GM19023 (cell line): Measurements from ENCODE around the gene PRDM2.
"Not testable (repeated sequence)": the region's sequence is repeated elsewhere in the genome, so short reads cannot be mapped to it uniquely, and the experiment has no call there.

Experiments used
- ATAC-seq: cut with Tn5 transposase; IDR thresholded peaks from one replicate; pipeline ENCODE4 v1.9.1; 2021; ENCODE audit warnings: mild to moderate bottlenecking, moderate library complexity; ENCODE audit not compliant: unreplicated experiment

PRDM2 gene, protein sequence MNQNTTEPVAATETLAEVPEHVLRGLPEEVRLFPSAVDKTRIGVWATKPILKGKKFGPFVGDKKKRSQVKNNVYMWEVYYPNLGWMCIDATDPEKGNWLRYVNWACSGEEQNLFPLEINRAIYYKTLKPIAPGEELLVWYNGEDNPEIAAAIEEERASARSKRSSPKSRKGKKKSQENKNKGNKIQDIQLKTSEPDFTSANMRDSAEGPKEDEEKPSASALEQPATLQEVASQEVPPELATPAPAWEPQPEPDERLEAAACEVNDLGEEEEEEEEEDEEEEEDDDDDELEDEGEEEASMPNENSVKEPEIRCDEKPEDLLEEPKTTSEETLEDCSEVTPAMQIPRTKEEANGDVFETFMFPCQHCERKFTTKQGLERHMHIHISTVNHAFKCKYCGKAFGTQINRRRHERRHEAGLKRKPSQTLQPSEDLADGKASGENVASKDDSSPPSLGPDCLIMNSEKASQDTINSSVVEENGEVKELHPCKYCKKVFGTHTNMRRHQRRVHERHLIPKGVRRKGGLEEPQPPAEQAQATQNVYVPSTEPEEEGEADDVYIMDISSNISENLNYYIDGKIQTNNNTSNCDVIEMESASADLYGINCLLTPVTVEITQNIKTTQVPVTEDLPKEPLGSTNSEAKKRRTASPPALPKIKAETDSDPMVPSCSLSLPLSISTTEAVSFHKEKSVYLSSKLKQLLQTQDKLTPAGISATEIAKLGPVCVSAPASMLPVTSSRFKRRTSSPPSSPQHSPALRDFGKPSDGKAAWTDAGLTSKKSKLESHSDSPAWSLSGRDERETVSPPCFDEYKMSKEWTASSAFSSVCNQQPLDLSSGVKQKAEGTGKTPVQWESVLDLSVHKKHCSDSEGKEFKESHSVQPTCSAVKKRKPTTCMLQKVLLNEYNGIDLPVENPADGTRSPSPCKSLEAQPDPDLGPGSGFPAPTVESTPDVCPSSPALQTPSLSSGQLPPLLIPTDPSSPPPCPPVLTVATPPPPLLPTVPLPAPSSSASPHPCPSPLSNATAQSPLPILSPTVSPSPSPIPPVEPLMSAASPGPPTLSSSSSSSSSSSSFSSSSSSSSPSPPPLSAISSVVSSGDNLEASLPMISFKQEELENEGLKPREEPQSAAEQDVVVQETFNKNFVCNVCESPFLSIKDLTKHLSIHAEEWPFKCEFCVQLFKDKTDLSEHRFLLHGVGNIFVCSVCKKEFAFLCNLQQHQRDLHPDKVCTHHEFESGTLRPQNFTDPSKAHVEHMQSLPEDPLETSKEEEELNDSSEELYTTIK (N-terminal part only)

DNA sequence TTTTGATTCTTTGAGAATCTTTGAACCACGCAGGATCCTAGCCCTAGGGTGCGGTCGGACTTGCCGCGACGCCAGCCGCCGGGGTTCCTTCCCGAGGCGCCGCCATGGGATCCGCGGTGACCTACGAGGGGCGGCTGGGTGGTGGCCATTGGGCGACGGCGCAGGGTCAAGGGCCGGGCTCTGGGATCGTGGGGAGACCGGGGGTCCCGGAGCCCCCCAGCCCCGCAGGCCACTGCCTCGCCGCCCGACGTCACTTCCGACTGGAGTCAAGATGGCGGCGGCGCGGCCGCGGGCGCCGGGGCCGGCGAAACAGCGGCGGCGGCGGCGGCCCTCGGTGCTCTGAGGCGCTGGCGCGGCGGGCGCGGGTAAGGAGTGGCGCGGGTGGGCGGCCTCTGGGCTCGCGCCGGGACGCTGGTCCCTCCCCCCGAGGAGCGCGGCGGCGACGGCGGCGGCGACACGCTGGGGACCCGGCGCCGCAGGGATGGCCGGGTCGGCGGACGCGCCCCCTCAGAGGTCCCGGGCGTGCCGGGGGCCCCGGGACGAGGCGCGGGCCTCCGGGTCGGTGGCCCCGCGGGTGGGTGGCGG, at the start of gene PRDM2:
PRDM2 (plus strand) TSS at position 253 of the 585 bp plus-strand sequence. CDS start 15,418 bp downstream, outside the sequence.
- ATAC-seq: peak; percentile 36

DNA sequence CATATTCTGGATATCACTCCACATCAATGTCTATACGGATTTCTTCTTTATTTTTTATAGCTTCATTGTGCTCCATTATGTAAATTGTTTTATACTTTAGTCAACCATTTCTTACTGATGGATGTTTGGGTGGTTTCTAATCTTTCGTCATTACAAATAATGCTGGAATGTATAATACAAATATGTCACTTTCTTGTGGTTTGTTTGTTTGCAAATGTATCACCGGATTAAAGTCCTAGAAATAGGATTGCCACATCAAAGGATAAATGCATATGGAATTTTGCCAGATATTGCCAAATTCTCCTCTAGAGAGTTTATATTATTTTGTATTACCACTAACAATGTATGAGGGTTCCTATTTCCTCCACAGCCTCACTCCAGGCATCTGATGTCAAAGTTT, 48.7 kb upstream of the PRDM2 start:
- no peak for ATAC-seq

DNA sequence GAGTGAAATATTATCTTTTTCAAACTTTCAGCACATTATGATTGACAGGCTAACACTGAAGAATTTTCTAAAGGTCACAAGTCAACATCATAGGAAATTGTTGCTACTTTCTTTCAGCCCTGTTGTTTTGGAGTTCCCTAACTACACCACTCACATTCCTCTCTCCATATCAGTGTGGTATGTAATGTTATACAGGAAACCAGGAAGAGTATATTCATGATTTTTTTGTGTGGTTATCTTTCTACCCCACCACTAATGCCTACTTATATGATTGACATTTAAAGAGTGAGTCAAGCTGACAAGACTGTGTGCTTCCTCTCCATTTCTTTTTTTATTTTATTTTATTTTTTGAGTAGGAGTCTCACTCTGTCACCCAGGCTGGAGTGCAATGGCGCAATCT, 47.8 kb upstream of the PRDM2 start:
- no peak for ATAC-seq

DNA sequence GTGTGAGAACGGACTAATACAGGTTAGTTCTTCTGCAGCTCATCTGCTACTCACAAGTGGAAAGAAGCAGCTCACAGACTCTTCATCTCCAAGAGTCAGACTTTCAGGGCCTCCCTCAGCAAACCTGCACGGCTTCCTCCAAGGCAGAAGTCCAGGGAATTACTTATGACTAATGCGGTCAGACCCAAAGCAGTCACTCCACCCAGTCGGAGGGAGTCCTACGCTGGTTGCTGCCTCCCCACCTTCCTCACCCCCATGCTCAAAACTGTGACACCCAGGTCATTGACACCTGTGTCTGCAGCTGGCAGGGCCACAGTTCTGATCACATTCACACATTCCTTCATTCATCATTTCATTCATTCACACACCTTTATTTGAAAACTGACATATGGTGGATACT, 38.4 kb upstream of the PRDM2 start:
- ATAC-seq: no peak

DNA sequence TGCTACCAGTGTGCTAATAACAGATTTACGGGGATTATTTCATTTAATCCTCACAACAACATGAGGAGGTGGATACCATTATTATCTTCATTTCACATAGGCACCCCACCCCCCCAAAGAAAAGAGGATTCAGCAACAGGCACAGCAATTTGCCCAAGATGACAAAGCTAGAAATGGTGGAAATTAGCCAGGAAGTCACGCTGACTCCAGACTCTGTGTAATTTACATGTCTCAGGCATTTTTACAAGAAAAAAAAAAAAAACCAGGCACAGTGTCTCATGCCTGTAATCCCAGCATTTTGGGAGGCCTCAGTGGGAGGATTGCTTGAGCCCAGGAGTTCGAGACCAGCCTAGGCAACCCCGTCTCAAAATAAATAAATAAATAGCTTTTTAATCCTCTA, 37.5 kb upstream of the PRDM2 start:
- no peak for ATAC-seq

DNA sequence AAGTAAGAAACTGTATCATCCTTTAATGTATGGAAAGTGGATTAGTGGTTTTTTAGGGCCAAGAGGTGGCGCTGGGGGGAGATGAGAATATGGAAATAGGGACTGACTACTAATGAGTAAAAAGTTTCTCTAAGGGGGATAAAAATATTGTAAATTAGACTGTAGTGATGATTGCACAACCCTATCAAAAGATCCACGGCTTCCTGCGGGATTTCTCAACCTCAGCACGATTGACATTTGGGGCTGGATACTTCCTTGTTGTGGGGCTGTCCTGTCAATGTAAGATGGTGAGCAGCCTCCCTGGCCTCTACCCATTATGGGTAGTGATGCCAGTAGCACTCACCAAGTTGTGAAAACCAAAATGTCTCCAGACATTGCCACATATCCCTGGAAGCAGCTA, 36.0 kb upstream of the PRDM2 start:
- ATAC-seq: no peak

DNA sequence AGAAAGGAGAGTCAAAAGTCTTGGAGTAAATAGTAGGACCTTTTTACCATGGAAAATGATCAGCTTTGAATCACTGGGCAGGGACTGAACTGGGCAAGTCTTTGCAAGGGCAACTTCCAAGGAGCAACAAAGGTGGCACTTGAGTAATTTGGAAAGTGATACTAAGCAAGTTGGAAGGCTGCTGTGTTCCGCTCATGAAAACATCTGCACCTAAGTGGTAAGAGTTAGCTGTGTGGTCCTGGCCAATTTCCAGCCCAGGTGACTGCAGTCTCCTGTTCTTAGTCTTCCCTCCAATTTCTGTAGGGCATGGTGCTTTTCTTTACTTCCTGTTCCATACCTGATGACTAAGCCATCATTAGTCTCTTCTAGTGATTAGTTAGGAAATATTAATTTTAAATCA, 35.5 kb upstream of the PRDM2 start:
- no peak for ATAC-seq

DNA sequence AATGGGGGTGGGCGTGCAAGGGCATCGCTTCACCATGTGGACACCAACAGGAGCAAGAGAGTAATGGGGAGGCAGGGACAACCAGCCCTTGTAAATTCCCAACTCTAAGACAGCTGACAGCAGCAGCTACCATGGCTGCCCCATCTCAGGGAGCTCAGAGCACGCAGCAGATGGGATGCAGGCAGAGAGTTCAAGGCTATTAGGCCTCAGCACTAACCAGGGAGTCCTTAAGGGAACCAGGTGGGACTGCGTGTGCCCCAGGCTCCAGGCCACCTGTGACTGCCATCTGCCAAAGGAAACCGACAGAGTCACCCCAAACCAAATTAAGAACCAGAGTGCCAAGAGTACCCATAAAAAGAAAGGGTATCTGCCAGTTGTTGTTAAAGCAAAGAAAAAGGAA, 33.7 kb upstream of the PRDM2 start:
- no peak for ATAC-seq

DNA sequence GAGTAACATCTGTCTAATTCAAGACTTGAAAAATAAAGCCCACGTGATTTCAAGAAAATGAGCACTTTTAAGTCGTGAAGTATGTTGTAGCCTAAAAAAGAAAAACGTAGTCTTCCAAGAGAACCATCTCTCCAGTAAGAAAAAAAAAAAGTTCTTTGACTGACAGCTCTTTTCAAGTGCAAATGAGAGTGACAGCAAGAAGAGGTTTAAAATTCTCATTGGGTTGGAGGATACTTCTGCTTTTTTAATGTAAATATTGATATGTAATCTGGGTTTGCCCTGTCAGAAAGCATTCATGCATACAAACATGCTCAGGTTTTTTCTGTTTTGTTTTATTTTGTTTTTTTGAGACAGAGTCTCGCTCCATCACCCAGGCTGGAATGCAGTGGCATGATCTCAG, 32.3 kb upstream of the PRDM2 start:
- ATAC-seq: no peak

DNA sequence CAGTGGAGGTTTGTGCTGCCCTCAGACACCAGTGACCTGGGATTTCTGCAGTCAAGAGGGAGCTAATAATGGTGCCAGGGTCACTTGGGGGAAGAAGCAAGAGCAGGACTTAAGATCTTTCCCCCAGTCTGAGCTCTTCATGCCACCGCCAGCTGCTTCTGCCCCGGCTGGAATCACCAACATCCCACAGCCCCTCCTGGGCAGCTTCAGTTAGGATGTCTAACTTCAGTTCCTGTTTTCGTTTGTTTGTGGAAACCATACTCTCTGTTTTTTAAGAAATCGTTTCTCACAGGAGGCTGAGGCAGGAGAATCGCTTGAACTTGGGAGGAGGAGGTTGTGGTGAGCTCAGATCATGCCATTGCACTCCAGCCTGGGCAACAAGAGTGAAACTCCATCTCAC, 25.6 kb upstream of the PRDM2 start:
- ATAC-seq: no peak

DNA sequence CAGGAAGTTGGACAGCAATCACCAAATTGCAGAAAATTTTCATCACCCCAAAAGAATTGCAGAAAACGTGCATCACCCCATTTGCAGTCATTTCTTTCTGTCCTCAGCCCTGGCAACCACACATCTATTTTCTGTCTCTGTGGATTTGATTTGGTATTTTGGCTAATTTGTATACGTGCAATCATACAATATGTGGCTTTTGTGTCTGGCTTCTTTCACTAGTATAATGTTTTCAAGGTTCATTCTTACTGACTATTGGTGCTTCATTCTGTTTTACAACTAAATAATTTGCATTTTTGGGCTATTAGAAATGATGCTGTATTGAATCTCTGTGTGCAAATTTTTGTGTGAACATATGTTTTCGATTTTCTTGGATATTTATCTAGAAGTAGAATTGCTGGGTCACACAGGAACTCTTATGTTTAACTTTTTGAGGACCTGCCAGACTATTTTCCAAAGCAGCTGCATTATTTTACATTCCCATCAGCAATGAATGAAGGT, 24.8 kb upstream of the PRDM2 start:
- ATAC-seq: no peak

DNA sequence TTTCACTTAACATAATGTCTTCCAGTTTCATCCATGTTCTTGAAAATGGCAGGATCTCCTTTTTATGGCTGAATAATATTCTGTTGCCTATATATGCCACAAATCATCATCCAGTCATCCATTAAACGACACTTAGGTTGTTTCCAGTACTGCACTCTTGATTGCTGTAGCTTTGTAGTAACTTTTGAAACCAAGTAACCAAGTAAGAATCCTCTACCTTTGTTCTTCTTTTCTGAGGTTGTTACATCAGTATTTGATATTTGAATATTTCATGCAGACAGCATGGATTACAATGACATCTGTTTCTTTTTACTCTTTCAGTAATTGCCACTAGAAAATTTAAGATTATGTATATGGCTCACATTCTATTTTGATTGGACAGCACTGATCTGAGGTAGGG, 22.1 kb upstream of the PRDM2 start:
- ATAC-seq: no peak

DNA sequence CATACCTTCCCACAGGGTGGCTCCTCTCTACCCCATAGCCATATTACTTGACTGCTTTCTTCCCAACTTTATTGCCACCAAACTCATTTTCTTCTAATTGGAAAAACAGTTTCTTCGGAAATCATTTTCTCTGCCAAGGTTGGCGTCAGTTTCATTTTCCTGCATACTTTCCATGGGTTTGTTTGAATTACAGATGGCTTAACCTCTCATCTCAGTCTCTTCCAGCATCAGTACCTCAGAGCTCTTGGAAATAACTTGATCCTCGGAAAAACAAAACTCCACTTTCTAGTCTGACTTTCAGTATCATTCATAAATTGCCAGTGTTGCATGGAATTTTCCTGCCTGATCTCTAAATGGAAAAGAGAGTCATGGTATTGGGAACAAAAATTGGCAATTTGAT, 20.3 kb upstream of the PRDM2 start:
- no peak for ATAC-seq

DNA sequence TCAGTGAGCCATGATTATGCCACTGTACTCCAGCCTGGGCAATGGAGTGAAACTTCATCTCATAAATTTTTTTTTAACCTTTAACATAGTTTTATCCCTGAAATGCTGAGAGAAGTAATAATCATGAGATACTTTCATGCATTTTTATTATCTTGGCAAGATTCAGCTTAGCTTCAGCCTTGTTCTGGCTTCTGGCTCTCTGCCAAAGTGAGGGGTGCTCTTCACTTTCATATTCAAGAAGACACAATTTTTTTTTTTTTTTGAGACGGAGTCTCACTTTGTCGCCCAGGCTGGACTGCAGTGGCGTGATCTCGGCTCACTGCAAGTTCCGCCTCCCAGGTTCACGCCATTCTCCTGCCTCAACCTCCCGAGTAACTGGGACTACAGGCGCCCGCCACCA, 19.4 kb upstream of the PRDM2 start:
- ATAC-seq: not testable (repeated sequence)

DNA sequence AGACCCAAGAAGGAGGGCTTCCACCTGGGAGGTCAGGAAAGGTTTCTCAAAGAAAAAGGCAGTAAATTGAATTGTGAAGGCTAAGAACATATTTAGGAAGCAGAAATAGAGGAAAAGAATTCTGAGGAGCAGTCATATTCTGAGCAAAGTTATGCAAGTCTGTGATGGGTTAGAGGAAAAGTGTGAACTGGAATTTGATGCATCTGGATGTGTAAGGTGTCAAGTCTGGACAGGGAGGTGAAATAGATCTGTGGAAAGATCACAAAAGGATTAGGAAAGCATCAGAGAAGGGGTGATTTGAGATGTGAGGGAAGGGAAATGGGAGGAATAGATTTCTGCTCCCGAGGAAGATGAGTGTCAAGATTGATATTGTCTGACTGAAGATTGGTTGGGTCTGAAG, 18.1 kb upstream of the PRDM2 start:
- no peak for ATAC-seq

DNA sequence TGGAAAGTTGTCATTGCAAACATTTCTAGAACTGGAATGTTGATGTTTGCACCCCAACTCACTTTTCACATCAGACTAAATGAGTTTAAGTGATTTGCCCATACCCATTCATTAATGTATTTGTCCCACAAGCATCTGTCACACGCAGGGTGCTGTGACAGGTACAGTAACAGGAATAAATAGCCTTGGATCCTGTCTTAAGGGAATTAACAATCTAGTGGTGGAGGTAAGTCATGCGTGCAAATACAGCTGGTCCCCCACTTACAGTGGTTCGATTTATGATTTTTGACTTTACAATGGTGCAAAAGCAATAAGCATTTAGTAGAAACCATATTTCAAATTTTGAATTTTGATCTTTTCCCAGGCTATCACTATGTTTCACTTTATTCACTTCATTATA, 17.5 kb upstream of the PRDM2 start:
- no peak for ATAC-seq

DNA sequence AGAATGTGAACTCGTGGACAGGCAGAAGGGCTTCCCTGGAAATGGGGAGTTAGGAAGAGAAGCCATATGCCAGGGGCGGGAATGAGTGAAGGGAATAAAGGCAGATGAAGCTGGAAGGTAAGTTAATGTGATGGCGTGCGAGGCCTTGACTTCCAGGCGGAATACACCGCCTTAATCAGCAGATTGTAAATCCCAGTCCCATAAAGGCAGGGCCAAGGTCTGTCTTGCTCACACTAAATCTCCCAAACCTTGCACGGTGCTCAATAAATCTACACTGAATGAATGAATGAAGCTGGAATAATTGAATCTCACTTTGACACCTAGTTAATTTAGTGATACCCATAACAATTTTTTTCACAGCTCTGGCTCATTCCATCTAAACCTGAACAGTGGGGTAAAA, 16.8 kb upstream of the PRDM2 start:
- ATAC-seq: no peak

DNA sequence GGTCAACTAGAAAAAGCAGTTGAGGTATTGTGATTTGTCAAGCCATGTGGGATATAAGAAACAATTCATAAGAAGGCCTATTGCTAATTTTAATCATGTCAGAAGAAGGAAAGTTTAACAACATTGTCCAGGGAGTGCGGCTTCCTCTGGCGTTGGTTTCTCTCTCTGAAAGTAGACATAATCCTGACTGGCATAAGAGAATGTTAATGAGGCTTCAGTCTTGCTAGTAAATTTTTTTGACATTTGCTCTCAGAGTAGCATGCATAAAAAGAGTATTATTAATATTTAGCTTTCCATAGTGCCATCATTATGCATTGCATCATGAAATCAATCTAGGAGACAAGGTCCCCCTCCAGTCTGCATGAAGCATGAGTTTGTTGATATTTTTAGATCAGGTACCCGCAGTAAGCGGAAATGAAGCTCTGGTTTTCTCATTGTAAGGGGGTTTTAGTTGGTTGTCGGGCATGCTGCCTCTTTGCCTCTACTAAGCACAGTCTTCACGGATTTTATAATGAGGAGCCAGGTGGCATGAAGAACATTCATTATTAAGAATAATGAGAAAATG, 12.8 kb upstream of the PRDM2 start:
- ATAC-seq: no peak

DNA sequence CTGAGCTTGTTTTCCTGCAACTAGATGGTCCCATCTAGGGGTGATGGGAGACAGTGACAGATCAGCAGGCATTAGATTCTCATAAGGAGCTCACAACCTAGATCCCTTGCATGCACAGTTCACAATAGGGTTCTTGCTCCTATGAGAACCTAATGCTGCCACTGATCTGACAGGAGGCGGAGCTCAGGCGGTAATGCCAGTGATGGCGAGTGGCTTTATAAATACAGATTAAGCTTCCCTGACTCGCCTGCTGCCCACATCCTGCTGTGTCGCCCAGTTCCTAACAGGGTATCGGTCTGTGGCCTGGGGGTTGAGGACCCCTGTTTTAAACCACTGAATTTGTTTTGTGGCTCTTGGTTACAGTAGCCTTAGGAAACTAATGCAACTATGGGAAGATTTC, 6.9 kb upstream of the PRDM2 start:
- not testable (repeated sequence) for ATAC-seq

DNA sequence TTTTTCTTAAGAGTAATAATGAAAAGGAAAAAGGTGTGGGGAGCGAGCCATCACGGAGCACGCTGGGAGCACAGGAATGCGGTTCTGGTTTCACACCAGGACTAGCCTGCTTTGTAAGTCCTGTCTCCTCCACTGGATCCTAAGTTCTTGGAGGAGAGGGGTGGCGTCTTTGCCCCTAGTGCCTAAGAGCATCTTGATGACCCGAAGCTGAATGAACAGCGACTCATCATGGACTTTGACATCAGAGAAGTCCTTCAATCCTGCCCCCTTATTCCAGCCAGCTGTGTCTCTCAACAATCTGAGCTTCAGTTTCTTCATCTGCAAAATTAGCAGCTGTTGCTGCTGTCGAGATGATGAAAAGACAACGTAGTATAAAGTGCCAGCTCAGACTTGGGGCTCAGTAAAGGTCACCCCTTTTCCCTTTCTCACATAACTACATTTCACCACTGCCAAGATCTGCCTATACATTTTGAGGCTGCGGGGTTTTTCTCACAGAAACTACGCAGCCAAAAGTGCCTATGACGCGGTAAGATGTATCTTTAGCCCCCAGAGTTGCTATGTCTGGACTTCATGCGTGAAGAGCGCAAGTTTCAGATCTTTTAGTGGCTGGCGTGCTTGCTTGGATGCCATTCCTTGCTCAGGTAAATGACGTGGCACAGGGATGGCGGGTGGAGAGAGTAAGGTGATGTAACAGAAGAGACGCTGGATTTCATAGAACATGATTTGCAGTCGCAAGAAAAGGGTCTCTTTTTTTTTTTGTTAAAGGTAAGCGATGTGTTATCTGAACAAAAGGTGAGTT, 4.9 kb upstream of the PRDM2 start:
- ATAC-seq: no peak
